Neural progenitor cell (in vitro differentiated cells): ENCODE measurements around the gene DLG2.
"Not testable (repeated sequence)": the region's sequence is repeated elsewhere in the genome, so short reads cannot be mapped to it uniquely, and the experiment has no call there.

Experiments
- EZH2 ChIP-seq: fragments of 200-600 bp; sonication (generic); IDR thresholded peaks from 2 replicates; pipeline ENCODE4 v1.6.1; 2017; ENCODE audit warnings: antibody characterized with exemption, mild to moderate bottlenecking, moderate library complexity
- EZH2phosphoT487 ChIP-seq: fragments of 200-600 bp; sonication (generic); IDR thresholded peaks from 2 replicates; pipeline ENCODE4 v1.6.1; 2017; ENCODE audit warnings: antibody characterized with exemption
- TF ChIP-seq, protein P1 (sequence below): fragments of 200-600 bp; sonication (generic); IDR thresholded peaks from 2 replicates; pipeline ENCODE4 v1.5.1; 2017; ENCODE audit warnings: antibody characterized with exemption, mild to moderate bottlenecking

DNA sequence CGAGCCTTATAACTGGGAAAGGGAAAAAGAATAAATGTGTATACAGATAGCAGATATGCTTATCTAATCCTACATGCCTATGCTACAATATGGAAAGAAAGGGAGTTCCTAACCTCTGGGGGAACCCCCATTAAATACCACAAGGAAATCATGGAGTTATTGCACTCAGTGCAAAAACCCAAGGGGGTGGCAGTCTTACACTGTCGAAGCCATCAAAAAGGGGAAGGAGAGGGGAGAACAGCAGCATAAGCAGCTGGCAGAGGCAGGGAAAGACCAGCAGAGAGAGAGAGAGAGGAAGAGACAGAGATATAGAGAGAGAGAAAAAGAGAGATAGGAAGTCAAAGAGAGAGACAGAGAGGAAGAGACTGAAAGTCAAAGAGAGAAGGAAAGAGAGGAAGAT is 15.5 kb downstream of the DLG2 start:
- not testable (repeated sequence) for TF ChIP-seq EZH2, EZH2phosphoT487
- TF ChIP-seq, protein P1, sequence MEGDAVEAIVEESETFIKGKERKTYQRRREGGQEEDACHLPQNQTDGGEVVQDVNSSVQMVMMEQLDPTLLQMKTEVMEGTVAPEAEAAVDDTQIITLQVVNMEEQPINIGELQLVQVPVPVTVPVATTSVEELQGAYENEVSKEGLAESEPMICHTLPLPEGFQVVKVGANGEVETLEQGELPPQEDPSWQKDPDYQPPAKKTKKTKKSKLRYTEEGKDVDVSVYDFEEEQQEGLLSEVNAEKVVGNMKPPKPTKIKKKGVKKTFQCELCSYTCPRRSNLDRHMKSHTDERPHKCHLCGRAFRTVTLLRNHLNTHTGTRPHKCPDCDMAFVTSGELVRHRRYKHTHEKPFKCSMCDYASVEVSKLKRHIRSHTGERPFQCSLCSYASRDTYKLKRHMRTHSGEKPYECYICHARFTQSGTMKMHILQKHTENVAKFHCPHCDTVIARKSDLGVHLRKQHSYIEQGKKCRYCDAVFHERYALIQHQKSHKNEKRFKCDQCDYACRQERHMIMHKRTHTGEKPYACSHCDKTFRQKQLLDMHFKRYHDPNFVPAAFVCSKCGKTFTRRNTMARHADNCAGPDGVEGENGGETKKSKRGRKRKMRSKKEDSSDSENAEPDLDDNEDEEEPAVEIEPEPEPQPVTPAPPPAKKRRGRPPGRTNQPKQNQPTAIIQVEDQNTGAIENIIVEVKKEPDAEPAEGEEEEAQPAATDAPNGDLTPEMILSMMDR, result not testable (repeated sequence)
